Peyer's patch (tissue), 4 donors: Measurements from ENCODE around the gene FKBP8.

Experiments
- POLR2A ChIP-seq, 2 donors: fragments of 450-650 bp; IDR thresholded peaks; one replicate each; pipeline ENCODE4 v1.5.1; 2017; ENCODE audit warnings: antibody characterized with exemption in 2 of 2, mild to moderate bottlenecking in 2 of 2, moderate library complexity in 2 of 2
- TF ChIP-seq, protein P1 (sequence below), 6 experiments: fragments of 450-650 bp in 4 of 6; fragments of 200-600 bp in 2 of 6; sonication (generic) in 1 of 6; IDR thresholded peaks; one replicate each; pipeline ENCODE4 v1.5.1; 2017 to 2019; ENCODE audit warnings: antibody characterized with exemption in 6 of 6, mild to moderate bottlenecking in 3 of 6, moderate library complexity in 1 of 6

DNA sequence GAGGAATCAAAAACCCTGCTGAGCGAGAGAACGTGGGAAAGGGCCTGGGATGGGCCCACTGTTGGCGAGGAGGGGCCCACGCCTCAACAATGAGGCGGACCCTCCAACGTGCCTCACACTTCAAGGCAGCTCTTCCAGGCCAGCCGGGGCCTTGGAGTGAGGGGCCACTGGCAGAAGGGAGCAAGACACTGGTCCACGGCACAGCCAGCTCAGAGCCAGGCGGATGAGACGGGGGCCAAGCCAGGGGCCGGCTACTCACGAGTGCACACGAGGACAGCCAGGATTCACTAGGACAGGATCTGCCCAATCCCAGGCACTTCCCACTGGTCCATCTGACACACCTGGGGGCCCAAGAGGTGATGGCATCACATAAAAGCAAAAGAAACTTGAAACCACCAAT is 42.0 kb downstream of the FKBP8 start:
- TF ChIP-seq, protein P1, sequence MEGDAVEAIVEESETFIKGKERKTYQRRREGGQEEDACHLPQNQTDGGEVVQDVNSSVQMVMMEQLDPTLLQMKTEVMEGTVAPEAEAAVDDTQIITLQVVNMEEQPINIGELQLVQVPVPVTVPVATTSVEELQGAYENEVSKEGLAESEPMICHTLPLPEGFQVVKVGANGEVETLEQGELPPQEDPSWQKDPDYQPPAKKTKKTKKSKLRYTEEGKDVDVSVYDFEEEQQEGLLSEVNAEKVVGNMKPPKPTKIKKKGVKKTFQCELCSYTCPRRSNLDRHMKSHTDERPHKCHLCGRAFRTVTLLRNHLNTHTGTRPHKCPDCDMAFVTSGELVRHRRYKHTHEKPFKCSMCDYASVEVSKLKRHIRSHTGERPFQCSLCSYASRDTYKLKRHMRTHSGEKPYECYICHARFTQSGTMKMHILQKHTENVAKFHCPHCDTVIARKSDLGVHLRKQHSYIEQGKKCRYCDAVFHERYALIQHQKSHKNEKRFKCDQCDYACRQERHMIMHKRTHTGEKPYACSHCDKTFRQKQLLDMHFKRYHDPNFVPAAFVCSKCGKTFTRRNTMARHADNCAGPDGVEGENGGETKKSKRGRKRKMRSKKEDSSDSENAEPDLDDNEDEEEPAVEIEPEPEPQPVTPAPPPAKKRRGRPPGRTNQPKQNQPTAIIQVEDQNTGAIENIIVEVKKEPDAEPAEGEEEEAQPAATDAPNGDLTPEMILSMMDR (IDR thresholded peaks at IDR 0.05), result no peak
- TF ChIP-seq POLR2A (IDR thresholded peaks at IDR 0.05), result no peak
